ENCODE measurements around the gene HECTD1.
"Not testable (repeated sequence)": the region's sequence is repeated elsewhere in the genome, so short reads cannot be mapped to it uniquely, and the experiment has no call there.

The HECTD1 gene

DNA sequence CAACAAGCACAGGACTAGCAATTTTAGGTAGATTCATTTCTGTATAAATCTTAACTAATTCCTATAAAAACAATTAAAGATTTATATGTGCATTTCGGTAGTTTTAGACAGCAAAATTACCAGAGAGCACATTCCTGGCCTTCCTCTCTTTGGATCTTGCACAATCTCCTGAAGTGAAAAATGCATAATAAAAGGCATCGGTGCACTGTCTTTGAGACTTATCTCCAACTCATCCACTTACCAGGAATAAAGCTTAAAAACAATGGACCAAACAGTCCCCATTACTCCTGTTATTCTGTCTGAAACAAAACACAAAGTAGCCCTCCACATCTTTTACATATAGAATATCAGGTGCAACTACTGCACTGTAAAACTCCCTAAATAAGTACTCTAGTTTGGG lies 69.3 kb downstream of the HECTD1 start:
- no peak for DNase-seq

DNA sequence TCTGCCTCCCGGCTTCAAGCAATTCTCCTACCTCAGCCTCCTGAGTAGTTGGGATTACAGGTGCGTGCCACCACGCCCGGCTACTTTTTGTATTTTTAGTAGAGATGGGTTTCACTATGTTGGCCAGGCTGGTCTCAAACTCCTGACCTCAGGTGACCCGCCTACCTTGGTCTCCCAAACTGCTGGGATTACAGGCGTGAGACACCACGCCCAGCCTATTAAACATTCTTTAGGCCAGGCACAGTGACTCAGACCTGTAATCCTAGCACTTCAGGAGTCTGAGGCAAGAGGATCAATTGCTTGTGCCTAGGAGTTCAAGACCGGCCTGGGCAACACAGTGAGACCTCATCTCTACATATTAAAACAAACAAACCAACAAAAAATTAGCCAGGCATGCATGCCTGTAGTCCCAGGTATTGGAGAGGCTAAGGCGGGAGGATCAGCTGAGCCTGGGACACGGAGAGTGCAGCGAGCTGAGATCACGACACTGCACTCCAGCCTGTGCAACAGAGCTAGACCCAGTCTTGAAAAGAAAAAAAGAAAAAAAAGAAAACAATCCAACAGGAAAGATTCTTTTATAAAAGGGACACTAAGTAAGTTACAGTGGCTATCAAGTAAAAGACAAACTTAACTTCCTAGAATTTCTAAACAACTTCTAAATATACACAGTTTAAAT lies 70.2 kb downstream of the HECTD1 start:
- no peak for DNase-seq

DNA sequence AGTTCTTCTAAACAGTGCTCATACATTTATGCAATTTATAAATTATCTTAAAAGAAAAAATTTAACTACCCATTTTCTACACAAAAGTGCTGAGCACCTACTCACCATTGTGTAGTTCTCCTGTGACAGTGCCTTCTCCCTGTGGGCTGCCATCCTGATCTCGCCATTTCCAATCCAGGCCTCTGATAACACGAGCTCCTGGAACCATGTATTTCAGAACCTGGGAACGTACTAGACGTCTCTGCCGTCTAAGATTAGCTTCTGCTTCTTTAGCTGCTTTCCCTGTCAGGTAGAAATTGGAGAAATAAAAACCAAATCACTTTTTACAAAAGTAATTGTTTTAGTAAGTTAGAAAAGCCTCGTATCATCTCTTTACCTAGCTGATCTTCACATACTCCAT lies 74.5 kb downstream of the HECTD1 start:
- DNase-seq: no peak

DNA sequence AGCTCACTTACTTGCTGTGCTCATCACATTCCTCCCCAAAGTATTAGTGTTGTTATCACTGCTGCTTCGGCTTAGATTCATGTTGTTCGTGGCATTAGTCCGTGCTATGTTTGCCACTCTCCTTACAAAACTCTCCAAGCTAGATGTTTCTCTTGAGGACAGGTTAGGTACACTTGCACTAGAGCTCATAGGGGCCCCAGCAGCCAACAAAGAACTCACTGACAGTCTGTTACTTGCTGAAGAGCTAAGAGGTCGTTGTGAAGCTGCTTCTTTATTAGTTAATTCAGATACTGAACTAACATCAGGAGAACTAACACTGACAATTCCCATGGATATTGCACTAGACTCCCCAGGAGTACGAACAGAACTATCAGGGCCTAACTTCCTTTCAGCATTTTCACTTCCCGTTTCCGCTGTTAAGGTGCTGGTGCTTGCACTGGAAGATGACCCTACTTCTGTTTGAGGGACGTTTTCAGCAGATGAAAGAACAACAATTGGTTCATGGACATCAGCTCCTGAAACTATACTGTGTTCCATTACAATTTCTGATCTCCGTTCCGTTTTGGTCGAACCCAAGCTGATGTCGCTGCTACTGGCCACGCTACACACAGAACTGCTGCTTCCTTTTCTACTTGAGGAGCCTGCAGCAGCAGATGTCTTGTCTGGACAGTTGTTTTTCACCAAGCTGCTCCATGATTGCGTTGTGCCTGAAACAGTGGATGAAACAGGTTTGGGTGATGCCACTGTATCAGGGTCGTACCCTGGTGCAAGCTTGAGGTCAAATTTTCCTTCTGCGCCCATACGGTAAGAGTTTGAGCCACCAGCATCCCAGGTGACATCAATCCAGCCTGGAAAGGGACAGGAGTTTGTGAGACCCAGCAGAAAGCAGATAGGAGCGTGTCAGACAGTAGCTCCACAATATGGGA lies 78.7 kb downstream of the HECTD1 start:
- DNase-seq: no peak

DNA sequence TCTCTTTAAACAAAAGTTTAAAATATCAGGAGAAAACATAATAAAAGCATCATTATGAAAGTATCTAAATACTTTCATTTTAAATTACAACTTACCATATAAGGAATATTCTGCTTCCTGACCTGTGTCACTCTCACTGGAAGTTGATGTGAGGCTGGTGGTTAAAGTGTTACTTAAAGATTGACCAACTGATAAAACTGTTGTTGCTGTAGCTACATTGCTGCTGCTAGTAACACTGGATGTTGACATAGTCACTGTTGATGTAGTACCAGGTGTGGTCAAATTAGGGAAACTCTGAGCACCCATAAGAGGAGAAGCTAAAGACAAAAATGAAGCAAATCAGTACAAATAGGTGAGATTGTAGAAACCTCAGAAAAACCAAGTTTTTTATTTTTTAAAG lies 79.9 kb downstream of the HECTD1 start:
- DNase-seq: no peak

DNA sequence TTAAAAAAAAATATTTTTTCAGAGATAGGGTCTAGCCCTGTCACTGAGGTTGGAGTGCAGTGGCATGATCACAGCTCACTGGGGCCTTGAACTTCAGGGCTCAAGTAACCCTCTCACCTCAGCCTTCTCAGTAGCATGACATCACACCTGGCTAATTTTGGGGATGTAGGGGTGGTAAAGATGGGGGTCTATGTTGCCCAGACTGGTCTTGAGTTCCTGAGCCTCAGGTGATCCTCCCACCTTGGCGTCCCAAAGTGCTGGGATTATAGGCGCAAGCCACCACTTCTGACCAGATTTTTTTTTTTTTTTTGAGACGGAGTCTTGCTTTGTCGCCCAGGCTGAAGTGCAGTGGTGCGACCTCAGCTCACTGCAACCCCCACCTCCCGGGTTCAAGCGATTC lies 80.9 kb downstream of the HECTD1 start:
- DNase-seq: no peak

DNA sequence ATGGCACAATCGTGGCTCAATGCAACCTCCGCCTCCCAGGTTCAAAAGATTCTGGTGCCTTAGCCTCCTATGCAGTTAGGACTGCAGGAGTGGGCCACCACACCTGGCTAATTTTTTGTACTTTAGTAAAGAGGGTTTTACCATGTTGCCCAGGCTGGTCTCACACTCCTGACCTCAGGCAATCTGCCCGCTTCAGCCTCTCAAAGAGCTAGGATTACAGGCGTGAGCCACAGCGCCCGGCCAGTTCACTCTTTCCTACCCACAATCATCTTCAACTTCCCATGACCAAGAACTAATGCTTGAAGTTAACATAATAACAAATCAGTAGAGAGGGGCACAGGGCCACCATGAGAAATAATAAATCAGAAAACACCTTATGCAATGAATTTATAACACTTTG lies 82.4 kb downstream of the HECTD1 start:
- no peak for DNase-seq

DNA sequence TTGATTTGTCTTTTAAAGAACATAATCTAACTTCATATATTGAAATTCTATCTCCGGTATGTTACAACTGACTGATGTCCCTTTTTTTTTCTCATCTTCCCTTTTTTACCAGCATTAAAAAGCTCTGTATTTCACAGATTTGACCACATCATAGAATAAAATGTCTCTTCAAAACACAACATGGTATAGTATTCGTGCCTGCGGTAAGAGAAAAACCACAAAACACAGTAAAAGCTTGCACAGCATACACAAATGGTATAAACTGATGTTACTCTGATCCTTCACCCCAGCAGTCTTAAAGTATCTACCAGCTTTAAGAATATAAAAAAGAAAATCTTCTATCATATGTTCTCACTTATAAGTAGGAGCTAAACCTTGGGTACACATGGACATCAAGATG lies 83.4 kb downstream of the HECTD1 start:
- no peak for DNase-seq

DNA sequence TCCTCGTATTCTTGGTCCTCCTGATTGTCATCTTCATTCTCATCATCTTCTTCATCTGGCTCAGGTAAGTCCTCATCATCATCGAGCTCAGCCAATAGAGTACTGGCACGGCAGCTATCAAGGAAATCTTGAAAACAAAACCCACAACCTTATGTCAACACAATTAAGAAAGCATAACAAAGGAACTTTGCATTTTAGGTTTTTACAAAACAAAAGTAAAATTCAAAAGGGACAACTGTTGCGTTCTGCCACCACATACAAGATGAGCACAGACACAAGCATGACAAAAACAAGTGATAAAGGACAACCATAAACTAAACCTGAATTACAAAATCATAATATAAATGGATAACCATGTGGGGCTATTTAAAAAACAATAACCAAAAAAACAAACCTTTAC lies 84.7 kb downstream of the HECTD1 start:
- DNase-seq: no peak

DNA sequence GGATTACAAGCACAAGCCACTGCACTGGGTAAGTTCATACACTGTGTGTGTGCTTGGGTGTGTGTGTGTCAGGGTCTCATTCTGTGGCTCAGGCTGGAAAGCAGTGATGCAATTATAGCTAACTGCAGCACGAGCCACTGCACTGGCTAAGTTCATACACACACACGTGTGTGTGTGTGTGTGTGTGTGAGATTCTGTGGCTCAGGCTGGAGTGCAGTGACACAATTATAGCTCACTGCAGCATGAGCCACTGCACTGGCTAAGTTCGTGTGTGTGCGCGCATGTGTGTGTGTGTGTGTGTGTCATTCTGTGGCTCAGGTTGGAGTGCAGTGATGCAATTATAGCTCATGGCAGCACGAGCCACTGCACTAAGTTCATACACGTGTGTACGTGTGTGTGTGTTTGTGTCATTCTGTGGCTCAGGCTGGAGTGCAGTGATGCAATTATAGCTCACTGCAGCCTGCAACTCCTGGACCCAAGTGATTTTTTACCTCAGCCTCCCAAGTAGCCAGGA lies 85.4 kb downstream of the HECTD1 start:
- DNase-seq: no peak

DNA sequence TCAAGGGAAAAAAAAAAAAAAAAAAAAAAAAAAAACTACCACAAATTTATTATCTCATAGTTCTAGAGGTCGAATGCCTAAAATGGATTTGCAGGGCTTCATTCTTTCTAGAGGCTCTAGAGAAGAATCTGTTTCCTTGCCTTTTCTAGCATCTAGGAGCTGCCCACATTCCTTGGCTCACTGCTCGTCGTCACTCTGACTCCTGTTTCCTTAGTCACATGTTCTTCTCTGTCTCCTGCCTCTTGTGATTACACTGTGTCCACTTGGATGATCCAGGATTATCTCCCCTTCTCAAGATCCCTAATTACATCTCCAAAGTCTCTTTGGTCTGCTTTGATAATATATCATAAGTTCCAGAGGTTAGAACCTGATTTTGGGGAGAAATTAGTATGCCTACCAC lies 88.7 kb downstream of the HECTD1 start:
- DNase-seq: no peak

DNA sequence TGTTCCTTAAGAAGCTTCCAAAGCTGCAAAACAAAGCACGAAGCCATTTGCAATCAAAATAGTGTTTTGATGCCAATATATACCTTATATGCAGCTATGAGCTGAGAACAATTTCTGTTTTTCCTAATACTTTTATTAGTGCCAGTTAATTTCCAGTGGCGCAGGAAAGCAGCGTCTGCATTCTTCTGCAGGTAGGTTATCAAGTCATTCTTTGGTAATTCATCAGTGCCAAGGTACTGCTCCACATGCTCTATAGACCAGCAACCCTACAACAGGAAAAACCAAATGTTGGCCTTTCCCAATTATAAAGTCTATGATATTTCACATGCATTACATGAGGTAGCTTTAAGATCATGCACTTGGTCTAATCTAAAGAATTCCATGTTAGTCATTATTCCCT lies 93.8 kb downstream of the HECTD1 start:
- DNase-seq: no peak

DNA sequence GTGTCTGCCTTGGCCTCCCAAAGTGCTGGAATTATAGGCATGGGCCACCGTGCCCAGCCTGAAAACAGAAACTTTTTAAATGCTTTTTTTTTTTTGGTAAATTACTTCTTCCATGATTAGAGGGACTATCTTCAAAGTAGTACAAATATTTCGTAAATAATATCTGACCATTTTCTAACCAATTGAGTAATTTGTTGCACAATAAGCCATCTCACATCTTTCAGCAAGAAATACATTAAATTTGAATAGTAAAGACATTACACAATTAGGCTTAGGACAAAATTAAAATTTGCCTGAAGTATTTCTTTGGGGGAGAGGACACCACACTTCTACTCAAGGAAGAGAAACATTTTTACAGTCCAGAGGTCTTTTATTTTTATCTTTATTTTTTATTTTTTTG lies 96.7 kb downstream of the HECTD1 start:
- no peak for DNase-seq

DNA sequence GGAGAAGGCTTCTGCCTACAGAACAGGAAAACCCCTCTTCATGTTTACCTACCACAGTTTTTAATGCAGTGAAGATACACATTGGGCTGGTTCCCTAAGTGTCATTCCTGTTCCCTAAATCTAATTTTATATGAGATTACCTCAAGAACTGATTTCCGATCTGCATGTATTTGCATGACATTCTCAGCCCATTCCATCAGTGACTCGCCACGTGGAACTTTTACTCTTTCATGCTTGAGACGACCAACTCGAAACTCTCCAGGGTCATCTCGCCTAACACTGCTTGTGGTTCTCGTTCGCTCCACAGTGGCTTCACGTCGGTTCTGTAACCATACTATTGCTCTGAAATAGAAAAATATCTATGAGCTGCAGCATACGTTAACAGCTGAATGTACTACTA lies 98.3 kb downstream of the HECTD1 start:
- no peak for DNase-seq

DNA sequence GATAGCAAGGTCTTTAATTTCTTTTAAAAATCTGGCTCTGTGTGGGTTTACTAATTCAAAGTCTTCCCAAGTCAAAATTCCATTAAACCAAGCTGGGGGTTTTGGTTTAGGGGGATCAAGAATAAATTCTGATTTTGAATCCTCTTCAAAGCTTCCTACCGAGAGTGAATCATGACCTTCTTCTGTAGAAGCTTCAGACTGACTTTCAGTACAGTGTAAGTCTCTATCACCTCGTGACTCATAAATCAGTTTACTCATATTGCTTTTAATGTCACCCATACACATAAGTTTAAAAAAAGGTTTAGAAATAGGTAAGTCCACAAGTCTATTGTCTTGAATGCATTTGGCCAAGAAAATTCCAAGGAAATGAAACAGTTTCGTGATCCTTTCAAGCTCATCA lies 100.8 kb downstream of the HECTD1 start:
- no peak for DNase-seq

DNA sequence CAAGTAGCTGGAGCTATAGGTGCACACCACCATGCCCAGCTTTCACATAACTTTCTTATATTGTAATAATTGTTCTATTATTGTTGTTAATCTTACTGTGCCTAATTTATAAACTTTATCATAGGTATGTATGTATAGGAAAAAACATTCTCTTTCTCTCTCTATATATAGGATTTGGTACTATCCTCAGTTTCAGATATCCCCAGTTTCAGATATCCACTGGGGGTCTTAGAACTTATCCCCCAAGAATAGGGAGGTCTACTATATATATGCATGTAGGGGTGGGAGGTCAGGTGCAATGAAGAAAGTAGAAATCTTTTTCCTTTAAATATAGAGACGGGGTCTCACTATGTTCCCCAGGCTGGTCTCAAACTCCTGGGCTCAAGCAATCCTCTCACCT lies 110.5 kb downstream of the HECTD1 start:
- DNase-seq: no peak

DNA sequence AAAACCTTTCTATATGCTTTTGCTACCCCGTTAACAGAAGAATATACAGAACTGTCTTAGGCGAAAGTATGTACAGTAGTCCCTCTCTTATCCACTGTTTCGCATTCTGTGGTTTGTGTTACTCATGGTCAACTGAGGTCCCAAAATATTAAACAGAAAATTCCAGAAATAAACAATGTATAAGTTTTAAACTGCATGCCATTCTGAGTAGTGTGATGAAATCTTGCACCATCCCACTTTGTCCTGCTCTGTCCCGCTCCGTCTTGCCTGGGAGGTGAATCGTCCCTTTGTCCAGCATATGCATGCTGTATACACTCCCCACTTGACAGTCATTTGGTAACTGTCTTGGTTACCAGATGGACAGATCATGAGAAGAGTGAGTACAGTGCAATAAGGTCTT lies 111.3 kb downstream of the HECTD1 start:
- no peak for DNase-seq

DNA sequence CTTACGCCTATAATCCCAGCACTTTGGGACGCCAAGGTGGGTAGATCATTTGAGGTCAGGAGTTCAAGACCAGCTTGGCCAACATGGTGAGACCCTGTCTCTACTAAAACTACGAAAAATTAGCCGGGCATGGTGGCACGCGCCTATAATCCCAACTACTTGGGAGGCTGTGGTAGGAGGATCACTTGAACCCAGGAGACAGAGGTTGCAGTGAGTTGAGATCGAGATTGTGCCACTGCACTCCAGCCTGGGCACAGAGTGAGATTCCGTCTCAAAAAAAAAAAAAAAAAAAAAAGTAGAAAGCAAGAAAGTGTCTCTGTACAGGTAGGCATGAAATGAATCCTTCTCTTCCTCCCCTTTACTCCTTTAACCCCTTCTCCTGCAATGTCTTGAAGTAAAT lies 111.8 kb downstream of the HECTD1 start:
- not testable (repeated sequence) for DNase-seq

DNA sequence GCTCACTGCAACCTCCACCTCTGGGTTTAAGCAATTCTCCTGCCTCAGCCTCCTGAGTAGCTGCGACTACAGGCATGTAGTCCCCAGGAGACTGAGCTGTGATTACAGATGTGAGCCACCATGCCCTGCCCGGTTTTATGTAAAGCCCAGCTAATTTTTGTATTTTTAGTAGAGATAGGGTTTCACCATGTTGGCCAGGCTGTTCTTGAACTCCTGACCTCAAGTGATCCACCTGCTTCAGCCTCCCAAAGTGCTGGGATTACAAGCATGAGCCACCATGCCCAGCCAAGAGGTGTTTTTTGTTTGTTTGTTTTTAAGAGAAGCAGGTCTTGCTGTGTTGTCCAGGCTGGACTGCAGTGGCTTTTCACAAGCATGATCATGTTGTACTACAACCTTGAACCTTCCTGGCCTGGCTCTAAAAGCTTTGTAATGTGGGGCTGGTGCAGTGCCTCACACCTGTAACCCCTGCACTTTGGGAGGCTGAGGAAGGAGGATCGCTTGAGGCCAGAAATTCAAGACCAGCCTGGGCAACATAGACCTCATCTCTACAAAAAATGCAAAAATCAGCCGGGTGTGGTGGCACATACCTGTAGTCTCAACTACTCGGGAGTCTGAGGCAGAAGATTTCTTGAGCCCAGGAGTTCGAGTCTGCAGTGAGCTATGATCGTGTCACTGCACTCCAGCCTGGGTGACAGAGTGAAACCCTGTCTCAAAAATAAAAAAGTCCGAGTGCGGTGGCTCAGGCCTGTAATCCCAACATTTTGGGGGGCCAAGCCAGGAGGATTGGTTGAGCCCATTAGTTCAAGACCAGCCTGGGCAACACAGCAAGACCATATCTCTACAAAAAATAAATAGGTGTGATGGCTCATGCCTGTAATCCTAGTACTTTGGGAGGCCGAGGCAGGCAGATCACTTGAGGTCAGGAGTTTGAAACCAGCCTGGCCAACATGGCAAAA lies 113.4 kb downstream of the HECTD1 start:
- not testable (repeated sequence) for DNase-seq

DNA sequence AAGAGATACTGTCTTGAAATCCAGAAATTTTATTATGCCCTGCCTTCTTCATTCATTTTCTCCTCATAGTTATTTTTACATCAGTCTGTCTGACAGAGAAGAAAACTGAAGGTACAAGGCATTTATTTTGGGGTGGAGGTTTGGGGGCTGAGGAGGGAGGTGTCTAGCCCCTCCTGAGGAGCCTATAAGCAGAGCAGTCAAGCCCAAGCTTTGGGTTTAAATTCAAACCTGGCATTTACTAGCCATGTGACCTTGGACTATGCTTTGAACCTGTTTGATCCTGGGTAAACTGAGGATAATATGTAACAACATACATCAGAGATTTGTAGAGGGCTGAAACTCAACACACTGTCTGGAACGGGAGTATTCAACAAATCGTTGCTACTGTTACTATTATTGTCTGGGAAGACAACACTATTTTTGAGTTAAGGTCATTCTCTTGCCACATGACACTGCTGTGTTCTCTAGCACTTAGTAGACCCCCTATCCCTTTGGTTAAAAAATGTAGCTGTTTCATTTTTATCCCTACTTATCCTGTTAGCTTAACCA lies 115.4 kb downstream of the HECTD1 start:
- DNase-seq: no peak

DNA sequence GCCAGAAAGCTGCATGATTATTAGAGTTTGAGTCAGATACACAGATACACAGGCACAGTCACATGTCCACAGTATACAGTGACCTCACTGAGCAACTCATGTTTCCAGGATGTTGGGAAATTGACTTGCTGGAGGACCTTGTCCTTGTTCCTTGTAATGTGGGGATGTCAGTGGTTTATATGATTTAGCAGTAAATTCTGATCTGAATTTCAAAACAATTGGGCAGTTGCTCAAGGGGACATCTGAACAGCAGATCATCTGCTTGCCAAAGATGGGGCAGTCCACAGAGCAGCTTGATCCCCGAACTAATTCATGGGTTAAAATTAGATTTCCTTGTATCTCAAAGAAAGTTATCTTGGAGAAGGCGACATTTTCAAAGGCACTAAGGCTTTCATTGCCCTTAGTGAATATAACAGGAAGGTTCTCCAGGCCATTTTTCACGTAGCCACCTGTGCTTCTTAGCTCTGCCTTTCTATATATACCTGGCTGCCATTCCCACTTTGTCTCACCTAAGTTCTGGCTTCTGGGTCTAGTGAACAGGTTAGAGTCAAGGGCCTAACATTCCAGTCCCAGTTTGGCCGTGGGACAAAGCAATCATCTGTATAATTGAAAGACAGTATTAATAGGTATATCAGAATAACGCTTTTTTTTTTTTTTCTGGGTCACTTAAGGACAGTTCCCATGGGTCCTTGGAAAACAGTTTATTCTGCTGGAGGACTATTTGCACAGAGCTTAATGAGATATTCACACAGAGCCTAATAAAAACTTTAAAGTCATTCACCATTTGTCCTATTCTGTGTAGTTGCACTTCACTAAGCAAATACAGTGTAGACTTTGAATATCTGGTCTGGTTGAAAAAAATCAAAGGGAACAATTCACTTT lies 116.5 kb downstream of the HECTD1 start:
- no peak for DNase-seq

DNA sequence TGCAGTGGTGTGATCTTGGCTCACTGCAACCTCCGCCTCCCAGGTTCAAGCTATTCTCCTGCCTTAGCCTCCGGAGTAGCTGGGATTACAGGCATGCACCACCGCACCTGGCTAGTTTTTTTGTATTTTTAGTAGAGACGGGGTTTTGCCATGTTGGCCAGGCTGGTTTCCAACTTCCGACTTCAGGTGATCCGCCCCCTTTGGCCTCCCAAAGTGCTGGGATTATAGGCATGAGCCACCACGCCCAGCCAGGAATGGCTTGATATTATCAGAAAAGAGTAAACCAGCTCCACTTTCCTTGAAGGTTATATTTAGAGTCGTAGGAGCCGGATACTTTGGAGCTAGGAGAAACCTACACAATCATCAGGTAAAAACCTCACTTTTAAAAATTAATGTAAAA lies 121.1 kb downstream of the HECTD1 start:
- DNase-seq: not testable (repeated sequence)
